H4 (cell line): Measurements from ENCODE around the gene BPTF. TPM values are rescaled to one million over a fixed set of nuclear protein-coding genes. Genes with fewer than 3 reads are reported as not detected.
"Not testable (repeated sequence)": the region's sequence is repeated elsewhere in the genome, so short reads cannot be mapped to it uniquely, and the experiment has no call there.

Source experiments
- DNase-seq: peaks from one replicate; pipeline ENCODE4 v3.0.0-alpha.2; 2015; ENCODE audit warnings: low spot score
- total RNA-seq: library from RNA; depleted of rRNA; stranded (reverse); fragments of >200 nt; shearing (Covaris generic); gene quantifications from 2 replicates; pipeline ENCODE4 v1.2.3, GENCODE V29; 2014

The BPTF gene
- total RNA-seq, 1 experiment from 2014 or later: 23.4 TPM

DNA sequence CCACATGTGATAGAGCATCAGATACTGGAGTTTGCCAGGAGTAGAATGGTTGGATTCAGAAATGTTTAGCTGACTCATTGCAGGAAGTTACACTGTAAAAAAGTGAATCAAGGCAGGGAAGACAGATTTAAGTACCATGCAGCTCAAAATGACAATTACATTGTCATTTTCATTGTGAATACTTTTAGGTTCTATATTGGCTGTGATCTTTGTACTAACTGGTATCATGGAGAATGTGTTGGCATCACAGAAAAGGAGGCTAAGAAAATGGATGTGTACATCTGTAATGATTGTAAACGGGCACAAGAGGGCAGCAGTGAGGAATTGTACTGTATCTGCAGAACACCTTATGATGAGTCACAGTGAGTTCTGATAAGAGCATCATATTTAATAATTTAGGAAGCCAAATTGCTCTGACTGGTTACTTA lies 137.9 kb downstream of the BPTF start:
- DNase-seq: peak; percentile 72

DNA sequence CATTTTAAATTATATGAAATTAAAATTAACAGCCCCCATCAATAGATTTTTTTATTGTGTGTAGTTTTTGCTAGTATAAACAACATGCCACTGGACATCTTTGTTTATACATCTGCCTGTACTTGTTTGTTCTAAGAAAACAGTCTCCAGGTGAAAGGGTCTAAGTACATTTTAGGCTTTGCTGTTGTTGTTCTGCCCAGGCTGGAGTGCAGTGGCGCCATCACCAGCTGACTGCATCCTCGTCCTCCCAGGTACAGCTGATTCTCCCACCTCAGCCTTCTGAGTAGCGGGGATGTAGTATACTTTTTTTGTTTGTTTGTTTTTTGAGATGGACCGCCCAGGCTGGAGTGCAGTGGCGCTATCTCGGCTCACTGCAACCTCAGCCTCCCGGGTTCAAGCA lies 145.5 kb downstream of the BPTF start:
- no peak for DNase-seq

DNA sequence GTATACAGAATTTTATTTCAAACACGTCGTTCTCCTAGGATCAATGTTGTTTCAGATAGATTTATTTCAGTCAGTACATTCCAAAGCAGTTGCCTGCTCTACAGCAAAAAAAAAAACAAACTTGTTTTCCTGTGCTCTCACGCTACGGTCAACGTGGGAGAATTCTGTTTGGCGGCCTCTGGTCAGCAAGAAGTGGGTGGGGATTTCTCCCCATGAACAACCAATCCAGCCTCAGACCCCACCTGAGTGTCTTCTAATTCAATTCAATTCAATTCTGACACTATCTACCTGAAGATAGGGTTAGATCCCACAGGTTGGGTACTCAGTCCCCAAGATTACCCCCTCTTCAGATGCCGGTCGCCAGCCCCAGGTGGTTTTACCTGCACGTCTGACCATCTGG lies 148.9 kb downstream of the BPTF start:
- DNase-seq: no peak

DNA sequence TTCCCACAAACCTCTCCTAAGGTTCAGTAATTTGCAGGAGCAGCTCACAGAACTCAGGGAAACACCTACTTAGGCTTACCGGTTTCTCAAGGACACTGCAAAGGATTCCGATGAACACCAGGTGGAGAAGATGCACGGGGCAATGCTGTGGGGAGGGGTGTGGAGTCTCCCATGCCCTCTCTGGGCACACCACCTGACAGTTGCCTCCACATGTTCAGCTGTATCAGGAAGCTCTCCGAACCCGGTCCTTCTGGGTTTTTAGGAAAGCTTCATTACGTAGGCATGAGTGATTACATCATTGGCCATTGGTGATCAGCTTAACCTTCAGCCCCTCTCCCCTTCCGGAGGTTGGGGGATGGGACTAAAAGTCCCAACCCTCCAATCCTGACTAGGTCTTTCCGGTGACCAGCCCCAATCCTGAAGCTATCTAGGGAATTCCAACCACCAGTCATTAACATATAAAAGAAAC lies 149.3 kb downstream of the BPTF start:
- DNase-seq: no peak

DNA sequence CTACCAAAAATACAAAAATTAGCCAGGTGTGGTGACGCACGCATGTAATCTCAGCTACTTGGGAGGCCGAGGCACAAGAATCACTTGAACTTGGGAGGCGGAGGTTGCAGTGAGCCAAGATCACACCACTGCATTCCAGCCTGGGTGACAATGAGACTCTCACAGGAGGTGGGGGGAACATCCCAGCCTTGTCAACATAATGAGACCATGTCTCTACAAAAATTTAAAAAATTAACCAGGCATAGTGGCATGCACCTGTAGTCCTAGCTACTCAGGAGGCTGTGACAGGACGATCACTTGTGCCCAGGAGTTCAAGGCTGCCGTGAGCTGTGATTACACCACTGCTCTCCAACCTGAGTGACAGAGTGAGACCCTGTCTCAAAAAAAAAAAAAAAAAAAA lies 151.0 kb downstream of the BPTF start:
- DNase-seq: not testable (repeated sequence)

DNA sequence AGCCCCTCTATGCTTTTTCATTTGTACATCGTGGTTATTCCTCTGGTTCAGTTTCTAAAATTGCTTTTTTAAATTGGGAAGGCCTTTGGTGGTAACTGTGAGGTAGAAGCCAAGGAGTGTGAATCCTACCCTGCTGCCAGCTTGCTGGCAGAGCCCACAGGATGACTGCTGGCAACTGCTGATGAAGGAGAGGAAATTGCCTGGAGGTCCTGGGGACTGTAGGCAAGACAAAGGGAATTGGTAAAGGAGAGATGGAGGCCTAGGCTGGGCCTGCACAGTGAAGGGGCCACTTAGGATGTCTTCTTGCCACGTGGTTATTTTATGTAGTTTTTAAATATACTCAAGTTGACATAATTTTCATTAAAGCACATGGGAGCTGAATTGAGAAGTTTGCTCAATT lies 155.2 kb downstream of the BPTF start:
- no peak for DNase-seq

DNA sequence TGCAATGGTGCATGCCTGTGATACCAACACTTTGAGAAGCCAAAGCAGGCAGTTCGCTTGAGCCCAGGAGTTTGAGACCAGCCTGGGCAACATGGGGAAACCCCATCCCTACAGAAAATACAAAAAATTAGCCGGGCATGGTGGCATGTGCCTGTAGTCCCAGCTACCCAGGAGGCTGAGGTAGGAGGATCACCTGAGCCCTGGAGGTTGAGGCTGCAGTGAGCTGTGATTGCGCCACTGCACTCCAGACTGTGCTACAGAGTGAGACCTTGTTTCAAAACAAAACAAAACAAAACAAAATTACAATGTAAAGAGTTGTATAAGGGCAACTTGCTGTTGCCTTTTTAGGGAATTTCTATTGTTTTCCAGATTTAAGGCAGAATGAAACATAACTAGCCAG lies 155.6 kb downstream of the BPTF start:
- DNase-seq: not testable (repeated sequence)

DNA sequence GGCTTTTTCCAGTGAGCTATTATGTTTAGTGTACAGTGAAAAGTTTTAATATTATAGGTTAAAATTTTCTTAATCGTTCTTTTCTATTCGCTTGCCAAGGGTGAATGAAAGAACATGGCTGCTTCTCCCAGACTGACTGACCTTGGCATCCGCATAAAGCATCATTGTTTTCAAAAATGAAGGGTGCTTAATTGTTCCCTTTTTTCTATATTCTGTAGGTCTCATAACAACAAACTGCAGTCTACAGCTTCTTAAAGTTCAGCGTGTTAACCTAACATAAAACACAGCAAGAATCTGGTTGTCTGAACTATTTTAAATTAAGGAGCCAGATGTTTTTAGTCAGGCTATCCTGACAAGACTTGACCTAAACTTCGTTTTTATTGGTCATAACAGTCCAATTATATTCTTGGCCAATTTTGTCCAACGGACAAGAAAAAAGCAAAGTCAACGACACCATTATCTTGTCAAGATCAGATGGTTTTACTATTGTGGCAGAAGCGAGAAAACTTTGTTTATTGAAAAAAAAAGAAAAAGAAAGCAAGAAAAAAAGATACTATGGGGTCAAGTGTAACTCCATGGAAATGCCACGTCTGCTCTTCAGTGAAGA lies 156.8 kb downstream of the BPTF start:
- DNase-seq: no peak

DNA sequence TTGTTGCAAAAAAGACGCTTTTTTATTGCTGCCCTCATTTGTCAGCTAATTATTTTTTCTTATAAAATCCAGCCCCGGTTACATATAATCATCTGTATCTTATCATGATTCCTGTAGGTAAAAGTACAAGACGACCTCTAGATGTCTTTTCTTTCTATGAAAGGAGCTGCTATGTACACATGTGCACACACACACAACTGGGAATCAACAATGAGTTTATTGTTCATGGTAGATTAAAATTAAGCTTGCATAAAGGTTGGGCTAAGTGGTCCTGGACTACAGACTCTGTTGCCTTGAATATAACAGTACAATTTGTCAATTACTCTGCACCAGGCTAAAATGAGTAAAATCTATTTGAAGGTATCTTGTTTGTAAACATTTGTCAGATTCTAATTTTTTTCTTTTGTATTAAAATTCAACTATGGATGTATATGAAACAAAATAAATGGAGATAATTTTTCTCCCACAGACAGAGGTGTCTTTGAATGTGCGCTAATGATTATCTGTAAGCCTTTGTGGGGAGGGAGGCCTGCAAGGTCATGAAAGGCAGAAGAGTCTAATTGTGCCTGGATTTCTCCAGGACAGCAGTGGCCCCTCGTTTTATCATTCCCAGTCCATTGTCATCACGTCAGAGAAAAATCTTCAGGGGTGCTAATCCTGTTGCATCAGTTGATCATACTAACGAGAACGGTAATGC lies 157.5 kb downstream of the BPTF start:
- no peak for DNase-seq

DNA sequence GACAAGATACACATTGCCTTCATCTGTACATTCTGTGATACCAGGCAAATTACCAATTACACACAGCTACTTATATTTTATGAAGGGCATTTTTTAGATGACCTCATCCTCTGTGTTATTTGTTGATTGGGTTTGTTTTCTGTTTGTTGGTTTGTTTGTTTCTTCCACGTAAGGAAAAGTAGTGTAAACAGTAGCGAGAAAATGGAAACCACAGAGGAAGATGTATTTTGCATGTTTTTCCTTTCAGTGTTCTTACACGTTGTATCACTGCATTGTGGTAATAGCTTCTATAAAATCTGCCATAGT lies 158.0 kb downstream of the BPTF start:
- no peak for DNase-seq

DNA sequence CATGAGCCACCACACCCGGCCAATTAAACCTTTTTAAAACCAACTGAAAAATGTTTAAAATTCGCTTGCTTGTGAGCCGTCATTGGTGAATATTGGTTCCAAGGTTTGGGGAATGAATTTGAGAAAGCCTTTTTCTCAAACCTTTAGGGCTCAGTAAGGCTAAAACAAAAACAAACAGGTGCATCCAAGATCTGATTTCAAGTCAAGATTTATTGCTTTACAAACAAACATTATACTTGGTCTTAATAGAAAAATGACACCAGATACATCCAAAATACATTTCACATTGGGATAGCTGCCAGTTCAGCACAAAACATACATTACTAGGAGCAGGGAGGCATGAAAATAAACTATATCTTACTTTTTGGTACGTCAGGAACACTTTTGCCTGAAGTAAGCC lies 165.6 kb downstream of the BPTF start:
- DNase-seq: no peak

DNA sequence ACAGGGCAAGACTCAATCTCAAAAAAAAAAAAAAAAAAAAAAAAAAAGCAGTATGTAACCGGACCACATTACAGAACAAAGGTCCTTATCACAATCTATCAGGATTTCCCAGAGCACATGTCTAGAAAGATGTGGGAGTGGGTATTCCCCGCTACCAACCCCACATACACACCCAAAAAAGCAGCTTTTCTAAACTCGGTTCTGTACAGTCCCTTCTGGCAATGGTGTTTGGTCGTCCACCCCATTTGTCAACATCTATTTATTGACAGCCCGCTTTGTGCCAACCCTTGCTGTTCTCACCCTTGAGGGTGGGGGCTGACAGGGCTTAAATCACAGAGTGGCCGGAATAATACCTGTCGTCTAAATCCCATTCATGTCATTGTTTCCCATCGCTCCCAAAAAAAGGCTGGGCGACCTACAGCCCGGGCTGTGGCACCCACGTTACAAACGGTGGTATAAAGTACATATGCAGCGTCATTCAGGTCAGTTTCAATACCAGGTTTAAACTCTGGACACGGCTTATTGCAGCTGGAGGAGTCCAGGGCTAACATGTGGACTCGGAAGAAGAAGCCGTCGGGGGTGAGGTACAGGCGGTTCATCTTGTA lies 167.3 kb downstream of the BPTF start:
- DNase-seq: no peak

DNA sequence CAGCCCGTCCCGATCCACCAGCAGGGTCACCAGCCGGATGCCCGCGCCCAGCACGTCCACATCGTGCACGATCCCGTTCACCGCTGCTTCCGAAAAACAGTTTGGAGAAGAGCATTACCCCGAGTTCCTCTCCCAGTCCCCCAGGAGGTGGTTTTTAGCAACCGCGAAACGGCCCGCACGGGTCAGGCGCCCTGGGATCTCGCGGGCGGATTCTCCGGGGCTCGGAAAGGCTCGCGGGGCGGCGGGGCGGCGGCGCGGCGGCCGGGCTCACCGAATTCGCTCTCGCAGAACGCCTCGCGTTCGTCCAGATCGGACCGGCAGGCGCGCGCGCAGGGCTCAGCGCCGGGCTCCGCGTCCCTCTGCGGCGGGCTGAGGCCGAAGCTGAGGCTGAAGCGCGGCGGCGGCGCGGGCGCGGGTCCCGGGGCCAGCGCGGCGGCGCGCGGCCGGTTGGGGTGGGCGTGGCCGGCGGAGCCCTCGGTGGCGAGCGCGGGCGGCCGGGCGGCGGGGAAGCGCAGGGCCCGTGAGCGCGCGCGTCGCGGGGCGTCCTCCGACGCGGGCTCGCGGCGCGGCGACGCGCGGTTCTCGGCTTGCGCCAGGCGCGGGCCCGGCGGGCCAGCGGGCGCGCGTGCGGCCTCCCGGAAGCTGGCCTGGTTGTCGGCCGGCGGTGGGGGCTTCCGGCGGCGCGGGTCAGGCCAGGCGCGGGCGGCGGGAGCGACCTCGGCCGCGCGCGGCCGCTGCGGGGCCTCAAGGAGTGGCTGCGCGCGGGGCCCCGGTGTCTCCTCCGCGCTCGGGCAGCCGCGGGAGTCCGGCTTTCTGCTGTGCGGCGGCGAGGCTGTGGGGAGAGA lies 168.1 kb downstream of the BPTF start:
- peak; percentile 68 for DNase-seq

DNA sequence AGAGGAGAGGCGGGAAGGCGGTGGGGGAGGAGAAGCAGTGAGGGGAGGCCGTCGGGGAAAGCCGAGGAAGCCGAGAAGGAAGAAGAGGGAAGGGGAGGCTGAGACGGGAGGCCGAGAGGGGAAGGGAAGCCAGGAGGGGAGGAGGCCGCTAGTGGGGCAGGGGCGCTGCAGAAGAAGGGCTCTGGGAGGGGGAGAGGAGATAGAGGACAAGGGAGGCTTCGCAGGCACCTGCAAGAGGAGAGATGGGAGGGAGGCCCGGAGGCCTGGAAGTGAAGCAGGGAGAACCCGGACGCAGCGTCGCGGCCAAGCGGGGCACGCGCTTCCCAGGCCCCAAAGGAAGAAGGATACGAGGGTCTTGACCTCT lies 168.7 kb downstream of the BPTF start:
- peak; percentile 29 for DNase-seq

DNA sequence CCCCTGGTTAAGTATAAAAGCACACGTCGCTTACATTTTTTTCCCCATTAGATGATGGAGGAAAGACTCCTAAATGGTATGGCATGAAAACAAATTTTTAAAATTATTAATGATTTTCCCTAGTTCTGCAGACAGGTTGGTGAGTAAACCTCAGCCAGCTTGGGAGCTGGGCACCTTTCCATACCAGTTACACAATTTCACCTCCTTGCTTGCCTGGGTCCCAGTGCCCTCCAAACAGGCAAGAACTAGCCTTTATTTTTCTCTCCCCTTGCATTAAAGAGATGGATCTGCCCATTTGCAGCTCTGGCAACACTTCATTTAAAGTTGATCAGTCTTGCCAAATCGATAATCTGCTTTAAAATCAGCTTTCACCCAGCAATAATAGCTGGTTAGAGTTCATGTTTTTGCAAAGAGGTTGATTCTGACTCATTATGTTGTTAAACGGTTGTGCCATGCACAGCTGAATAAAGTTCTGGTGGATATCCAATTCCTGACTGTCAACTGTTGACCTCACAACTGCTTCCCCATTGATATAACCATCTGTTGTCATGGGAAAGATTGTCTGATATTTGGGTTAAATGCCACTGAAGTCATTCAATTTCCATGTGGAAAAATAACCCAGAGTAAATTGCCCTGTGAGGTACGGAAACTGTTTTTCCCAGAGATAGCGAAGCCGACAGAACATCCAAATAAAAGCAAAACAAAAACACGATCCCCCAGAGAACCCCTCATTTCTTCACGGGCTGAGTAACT lies 169.7 kb downstream of the BPTF start:
- DNase-seq: peak; percentile 75

DNA sequence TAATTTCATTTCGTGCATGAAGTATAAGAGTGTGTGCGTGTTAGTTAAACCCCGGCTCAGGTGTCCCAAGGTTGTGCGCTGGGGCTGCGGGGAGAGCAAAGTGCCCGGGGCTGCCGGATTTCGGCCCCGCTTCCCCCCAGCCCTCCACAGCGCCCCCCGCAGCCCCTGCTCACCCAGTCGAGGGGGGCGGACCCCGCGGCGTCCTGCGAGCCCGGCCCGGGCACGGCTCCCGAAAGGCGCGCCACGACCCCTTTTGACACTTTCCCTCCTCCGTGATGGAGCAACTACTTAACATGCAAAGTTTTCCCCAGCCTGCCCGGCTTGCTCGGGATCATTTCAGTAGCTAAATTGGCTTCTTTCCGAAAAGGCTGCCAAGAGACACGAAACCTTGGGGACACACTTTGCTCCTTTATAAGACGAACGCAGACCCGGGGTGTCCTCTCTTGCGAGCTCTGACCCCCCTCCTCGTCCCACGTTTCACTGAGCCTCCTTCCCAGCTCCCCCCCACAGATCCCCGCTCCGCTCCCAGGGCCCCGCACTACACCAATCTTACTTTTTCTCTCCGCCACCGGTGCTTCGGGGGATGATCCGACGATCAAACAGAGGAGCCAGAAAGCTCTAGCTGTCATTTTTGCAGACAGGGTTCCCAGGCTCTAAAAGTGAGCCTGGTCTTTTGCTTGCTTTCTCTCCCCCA lies 170.4 kb downstream of the BPTF start:
- DNase-seq: no peak

DNA sequence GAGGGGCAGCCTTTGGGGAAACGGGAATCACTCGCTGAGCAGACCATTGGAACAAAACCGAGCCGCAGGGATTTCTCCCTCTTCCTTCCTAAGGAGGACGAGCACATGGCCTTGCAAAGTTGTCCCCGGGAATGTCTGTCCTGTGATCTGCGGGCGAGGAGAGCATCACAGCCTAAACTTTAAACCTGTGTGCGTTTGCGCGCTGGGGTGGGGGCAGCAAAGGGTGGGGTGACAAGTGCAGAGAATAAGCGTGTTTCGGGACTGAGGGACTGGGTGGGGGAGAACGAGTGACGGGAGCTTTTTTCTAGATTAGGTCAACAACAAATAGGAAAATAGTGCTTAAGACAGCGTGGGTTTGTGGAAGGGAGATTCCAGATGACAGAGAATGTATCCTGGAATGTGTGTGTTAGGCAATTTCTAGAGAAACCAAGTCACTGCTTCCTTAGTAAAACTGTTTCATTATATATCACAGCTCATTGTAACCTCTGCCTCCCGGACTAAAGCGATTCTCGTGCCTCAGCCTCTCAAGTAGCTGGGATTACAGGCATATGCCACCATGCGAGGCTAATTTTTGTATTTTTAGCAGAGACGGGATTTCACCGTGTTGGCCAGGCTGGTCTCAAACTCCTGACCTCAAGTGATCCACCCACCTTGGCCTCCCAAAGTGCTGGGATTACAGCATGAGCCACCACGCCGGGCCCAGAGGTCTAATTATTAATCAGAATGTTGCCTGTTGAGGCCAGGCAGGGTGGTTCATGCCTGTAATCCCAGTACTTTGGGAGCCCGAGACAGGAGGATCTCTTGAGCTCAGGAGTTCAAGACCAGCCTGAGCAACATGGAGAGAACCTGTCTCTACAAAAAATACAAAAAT lies 171.2 kb downstream of the BPTF start, which contains the start of gene C17orf58:
TSS of gene C17orf58 (minus strand) at position 169 of the 871 bp plus-strand sequence. CDS start 271 bp downstream, outside the sequence.
- not testable (repeated sequence) for DNase-seq

DNA sequence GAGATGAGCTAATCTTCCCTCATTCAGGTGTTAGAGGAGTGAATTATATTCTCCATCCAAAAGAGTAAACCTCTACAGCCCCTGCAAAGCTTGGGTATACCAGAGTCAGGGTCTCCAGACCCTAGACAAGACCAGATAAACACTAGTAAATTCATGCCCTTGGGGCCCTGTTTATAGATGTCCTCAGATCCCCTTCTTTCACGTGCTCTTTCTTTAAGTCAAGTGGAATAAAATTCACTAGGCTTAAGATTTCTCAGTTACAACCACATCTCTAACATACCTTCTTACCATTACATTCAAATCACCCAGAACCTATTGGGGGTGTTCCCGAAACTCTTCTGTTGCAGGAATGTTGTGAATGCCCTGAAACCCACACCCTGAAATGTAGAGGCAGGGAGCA lies 173.2 kb downstream of the BPTF start:
- DNase-seq: no peak

DNA sequence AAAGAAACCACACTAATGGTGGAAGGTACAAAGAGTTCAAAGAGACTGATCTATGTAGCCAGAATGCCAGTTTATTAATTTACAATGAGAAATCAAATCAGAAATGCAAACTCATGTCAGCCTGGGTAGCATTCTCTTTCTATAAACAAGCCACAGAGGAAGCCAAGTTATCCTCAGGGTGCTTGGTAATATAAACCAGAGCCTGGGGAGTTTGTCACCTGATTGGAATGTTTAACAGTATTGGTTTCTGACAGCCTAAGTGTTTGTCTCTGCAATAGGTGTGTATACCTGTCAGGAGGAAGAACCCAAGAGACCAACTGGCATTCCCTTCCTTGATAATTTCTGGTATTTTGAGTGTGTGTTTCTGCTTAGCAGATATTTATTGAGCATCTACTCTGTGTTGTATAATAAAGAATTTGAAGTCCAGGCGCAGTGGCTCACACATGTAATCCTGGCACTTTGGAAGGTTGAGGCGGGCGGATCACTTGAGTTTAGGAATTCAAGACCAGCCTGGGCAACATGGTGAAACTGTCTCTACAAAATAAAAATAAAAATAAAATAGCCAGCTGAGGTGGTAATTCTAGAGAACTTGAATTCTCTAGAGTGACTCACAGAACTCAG lies 174.1 kb downstream of the BPTF start:
- DNase-seq: peak; percentile 19

DNA sequence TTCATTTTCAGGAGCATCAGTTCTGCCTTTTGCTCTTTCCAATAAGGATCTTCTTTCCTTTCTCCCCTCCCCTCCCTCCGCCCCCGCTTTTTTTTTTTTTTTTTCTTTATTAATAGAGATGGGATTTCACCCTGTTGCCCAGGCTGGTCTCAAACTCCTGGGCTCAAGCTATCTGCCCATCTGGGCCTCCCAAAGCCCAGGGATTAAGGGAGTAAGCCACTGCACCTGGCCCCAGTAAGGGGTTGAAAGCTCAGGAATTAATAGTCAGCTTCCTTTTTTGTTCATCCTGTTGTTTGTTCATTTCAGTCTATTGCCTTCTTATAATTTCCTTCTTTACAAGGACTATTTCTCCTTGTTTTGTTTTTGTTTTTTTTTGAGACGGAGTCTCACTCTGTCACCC lies 178.9 kb downstream of the BPTF start:
- DNase-seq: no peak
